Measurements from ENCODE around the gene FEM1C. TPM values are rescaled to one million over a fixed set of nuclear protein-coding genes. Genes with fewer than 3 reads are reported as not detected.

The FEM1C gene
- total RNA-seq, 1 experiment from 2014 or later = 10.4 TPM

DNA sequence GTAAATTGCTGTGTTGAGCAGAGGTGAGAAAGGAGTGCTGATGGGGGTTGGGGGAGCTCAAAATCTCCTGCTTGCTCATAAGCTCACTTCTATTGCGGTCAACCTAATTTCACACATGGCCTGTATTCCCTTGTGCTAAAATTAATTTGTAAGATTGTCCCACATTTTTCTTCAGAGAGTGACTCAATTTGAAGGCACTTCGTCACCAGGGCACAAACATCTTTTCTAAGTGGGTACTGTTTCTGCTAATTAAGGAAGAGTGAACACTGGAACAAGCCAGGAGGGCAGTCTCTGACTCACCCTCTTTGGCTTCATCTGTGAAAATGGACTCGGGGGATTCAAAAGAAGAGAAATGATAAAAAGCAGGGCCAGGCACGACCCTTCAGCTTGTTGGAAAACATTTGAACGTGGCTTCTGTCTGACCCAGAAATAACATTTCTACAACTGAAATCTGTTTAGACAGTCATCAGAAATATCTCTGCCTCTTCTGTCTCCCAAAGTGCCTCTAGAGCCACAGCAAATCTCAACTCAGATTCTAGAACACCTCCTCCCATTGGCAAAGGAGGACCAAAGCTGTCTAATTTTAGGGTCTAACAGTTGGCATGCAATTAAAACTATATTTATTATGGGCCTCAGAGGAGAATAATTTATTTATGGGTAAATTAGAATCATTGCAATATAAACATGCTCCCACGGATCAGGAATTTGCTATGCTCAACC, 49.8 kb downstream of the FEM1C start:
- no TSS peak for BruUV-seq (replicated peaks)
- no peaks in the 10 kb centered on the region for H3K9me3 ChIP-seq (ENCODE audit: control insufficient read depth, insufficient read depth, low read depth, low read length)
- ATAC-seq (no peak), DNase-seq (ENCODE audit: low read depth, low spot score) (no peak)
- H3K27ac ChIP-seq (ENCODE audit: low read length) = no peak overlapping the region
- H3K4me1 ChIP-seq (ENCODE audit: control insufficient read depth, insufficient read depth, low read length) = no peaks in the 10 kb centered on the region
- H3K36me3 ChIP-seq (ENCODE audit: control insufficient read depth, insufficient read depth, low read length) = no peaks in the 10 kb centered on the region
- peaks cover 3% of the 10 kb centered on the region; the same call in 1 of the 2 replicates for H3K27me3 ChIP-seq (ENCODE audit: control insufficient read depth, insufficient read depth, low read length)
- ChIA-PET POLR2A (no interaction called here), CTCF (interaction anchor here (0.7 kb wide), 1 partner anchor 21 kb away, joined by 6 read pairs; no protein-coding TSS in a partner anchor)
- no peak overlapping the region for H3K4me3 ChIP-seq (ENCODE audit: low read depth in 2 of 2, low read length in 2 of 2)
- TF ChIP-seq, protein P1, sequence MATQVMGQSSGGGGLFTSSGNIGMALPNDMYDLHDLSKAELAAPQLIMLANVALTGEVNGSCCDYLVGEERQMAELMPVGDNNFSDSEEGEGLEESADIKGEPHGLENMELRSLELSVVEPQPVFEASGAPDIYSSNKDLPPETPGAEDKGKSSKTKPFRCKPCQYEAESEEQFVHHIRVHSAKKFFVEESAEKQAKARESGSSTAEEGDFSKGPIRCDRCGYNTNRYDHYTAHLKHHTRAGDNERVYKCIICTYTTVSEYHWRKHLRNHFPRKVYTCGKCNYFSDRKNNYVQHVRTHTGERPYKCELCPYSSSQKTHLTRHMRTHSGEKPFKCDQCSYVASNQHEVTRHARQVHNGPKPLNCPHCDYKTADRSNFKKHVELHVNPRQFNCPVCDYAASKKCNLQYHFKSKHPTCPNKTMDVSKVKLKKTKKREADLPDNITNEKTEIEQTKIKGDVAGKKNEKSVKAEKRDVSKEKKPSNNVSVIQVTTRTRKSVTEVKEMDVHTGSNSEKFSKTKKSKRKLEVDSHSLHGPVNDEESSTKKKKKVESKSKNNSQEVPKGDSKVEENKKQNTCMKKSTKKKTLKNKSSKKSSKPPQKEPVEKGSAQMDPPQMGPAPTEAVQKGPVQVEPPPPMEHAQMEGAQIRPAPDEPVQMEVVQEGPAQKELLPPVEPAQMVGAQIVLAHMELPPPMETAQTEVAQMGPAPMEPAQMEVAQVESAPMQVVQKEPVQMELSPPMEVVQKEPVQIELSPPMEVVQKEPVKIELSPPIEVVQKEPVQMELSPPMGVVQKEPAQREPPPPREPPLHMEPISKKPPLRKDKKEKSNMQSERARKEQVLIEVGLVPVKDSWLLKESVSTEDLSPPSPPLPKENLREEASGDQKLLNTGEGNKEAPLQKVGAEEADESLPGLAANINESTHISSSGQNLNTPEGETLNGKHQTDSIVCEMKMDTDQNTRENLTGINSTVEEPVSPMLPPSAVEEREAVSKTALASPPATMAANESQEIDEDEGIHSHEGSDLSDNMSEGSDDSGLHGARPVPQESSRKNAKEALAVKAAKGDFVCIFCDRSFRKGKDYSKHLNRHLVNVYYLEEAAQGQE (IDR thresholded peaks at IDR 0.05; ENCODE audit: insufficient read depth in 1 of 2, low read depth in 2 of 2, low read length in 1 of 2) = no peak
- TF ChIP-seq TCF7L2 (IDR thresholded peaks at IDR 0.05; ENCODE audit: low read depth, low read length) = no peak
- TF ChIP-seq SIN3A (IDR thresholded peaks at IDR 0.05; ENCODE audit: borderline replicate concordance, insufficient read depth, low read depth, low read length) = no peak
- TF ChIP-seq POLR2AphosphoS5 (IDR thresholded peaks at IDR 0.05; ENCODE audit: low read depth, low read length) = no peak
- TF ChIP-seq, protein P2, sequence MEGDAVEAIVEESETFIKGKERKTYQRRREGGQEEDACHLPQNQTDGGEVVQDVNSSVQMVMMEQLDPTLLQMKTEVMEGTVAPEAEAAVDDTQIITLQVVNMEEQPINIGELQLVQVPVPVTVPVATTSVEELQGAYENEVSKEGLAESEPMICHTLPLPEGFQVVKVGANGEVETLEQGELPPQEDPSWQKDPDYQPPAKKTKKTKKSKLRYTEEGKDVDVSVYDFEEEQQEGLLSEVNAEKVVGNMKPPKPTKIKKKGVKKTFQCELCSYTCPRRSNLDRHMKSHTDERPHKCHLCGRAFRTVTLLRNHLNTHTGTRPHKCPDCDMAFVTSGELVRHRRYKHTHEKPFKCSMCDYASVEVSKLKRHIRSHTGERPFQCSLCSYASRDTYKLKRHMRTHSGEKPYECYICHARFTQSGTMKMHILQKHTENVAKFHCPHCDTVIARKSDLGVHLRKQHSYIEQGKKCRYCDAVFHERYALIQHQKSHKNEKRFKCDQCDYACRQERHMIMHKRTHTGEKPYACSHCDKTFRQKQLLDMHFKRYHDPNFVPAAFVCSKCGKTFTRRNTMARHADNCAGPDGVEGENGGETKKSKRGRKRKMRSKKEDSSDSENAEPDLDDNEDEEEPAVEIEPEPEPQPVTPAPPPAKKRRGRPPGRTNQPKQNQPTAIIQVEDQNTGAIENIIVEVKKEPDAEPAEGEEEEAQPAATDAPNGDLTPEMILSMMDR (IDR thresholded peaks at IDR 0.05) = no peak
- in situ Hi-C loops (cut with HindIII; ENCODE audit: low pct_unique_long_range_greater_than_20kb, low sequenced_read_pairs) (no loop called here), intact Hi-C loops (cut with micrococcal nuclease; ENCODE audit: unreplicated experiment) (no loop called here)

DNA sequence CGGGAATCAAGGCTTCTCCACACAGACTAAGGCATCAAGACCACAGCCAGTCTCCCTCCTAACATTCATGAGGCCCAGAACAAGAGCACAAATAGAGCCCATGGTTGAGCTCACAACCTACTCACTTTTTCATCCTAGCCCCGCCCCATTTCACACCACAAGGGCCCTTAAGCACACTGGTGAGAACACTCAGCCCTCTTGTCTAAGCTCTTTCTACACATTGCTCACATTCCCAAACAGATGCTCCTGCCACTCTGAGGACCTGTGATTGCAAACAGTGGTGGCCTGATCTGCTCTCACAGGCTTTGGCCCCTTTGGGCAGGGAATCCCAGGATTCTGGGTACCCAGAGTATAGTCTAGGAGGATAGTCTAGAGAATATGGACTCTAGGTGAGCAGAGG, 54.0 kb downstream of the FEM1C start:
- DNase-seq (ENCODE audit: low read depth, low spot score) = no peak
- POLR2A ChIA-PET = no interaction called here
- no peak overlapping the region for H3K27ac ChIP-seq (ENCODE audit: low read length)
- H3K4me1 ChIP-seq (ENCODE audit: control insufficient read depth, insufficient read depth, low read length) = no peaks in the 10 kb centered on the region
- TF ChIP-seq, protein P2 (IDR thresholded peaks at IDR 0.05) = no peak
- TF ChIP-seq, protein P1 (IDR thresholded peaks at IDR 0.05; ENCODE audit: insufficient read depth in 1 of 2, low read depth in 2 of 2, low read length in 1 of 2) = no peak
- TF ChIP-seq TCF7L2 (IDR thresholded peaks at IDR 0.05; ENCODE audit: low read depth, low read length) (no peak), SIN3A (IDR thresholded peaks at IDR 0.05; ENCODE audit: borderline replicate concordance, insufficient read depth, low read depth, low read length) (no peak), POLR2AphosphoS5 (IDR thresholded peaks at IDR 0.05; ENCODE audit: low read depth, low read length) (no peak)
- peaks cover 3% of the 10 kb centered on the region; the same call in 1 of the 2 replicates for H3K27me3 ChIP-seq (ENCODE audit: control insufficient read depth, insufficient read depth, low read length)
- no peaks in the 10 kb centered on the region for H3K9me3 ChIP-seq (ENCODE audit: control insufficient read depth, insufficient read depth, low read depth, low read length)
- CTCF ChIA-PET = no interaction called here
- ATAC-seq = no peak
- H3K36me3 ChIP-seq (ENCODE audit: control insufficient read depth, insufficient read depth, low read length) = no peaks in the 10 kb centered on the region
- in situ Hi-C loops (cut with HindIII; ENCODE audit: low pct_unique_long_range_greater_than_20kb, low sequenced_read_pairs) (no loop called here), intact Hi-C loops (cut with micrococcal nuclease; ENCODE audit: unreplicated experiment) (no loop called here)
- no peak overlapping the region for H3K4me3 ChIP-seq (ENCODE audit: low read depth in 2 of 2, low read length in 2 of 2)
- BruUV-seq (replicated peaks) = no TSS peak

Measured in Panc1 (cell line).